HG03439 (cell line): Measurements from ENCODE around the gene ABHD18.
A peak's percentile ranks its signal among the peaks of the same experiment; 100 is the strongest.
"Not testable (repeated sequence)": the region's sequence is repeated elsewhere in the genome, so short reads cannot be mapped to it uniquely, and the experiment has no call there.

Experiments used
- ATAC-seq: cut with Tn5 transposase; IDR thresholded peaks from one replicate; pipeline ENCODE4 v1.9.1; 2021; ENCODE audit warnings: mild to moderate bottlenecking, moderate library complexity; ENCODE audit not compliant: unreplicated experiment

ABHD18 gene

GRCh38 chr4:128061566-128062536 lies 96.6 kb downstream of the ABHD18 start:
- ATAC-seq = peak; percentile 39

DNA sequence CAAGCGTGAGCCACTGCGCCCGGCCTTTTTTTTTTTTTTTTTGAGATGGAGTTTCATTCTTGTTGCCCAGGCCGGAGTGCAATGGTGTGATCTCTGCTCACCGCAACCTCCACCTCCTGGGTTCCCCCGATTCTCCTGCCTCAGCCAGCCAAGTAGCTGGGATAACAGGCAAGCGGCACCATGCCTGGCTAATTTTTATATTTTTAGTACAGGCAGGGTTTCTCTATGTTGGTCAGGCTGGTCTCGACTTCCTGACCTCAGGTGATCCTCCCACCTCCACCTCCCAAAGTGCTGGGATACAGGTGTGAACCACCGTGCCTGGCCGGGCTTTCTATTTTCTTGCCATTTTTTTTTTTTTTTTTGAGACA lies 101.2 kb downstream of the ABHD18 start:
- ATAC-seq = not testable (repeated sequence)

DNA sequence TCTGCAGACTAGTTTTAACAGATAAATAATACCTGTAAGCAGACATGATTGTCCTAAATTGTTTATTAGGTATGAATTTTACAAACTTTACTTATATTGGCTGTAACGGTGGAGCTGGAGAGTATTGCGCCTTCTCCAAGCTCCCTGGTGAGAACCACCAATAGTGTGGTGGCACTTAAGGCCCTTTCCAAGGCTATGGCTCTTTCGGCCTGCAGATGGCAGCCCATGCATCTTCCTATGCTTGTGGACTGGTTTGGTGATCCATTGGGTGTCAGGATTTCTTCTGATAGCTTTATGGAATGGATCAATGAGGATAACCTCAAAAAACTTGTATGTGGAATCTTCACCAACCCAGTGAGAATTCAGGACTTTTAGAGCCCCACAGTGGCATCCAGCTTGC lies 103.7 kb downstream of the ABHD18 start:
- ATAC-seq = no peak

GRCh38 chr4:128076464-128076863 lies 111.3 kb downstream of the ABHD18 start:
- no peak for ATAC-seq
